Spleen (tissue), 11 donors: ENCODE data around the gene NAGS. TPM values are rescaled to one million over a fixed set of nuclear protein-coding genes. Genes with fewer than 3 reads are reported as not detected.
A peak's percentile ranks its signal among the peaks of the same experiment; 100 is the strongest.

ENCODE experiments used
- DNase-seq: peaks from one replicate; pipeline ENCODE4 v3.0.0-alpha.2; 2020
- H3K27ac ChIP-seq, 8 donors: fragments of 200-600 bp; sonication (generic) in 7 of 8; 1 replicate in 4 of 8; 2 replicates in 4 of 8; pipeline versions ENCODE4 v1.5.0 to v1.8.0; 2016 to 2021; ENCODE audit warnings: inconsistent platforms in 4 of 8, mild to moderate bottlenecking in 4 of 8, moderate library complexity in 1 of 8
- H3K27me3 ChIP-seq, 7 donors: fragments of 200-600 bp; sonication (generic) in 6 of 7; replicated peaks in 1 of 7; 1 replicate in 4 of 7; 2 replicates in 3 of 7; pipeline versions ENCODE4 v1.5.0 to v1.8.0; 2016 to 2021; ENCODE audit warnings: inconsistent platforms in 3 of 7, mild to moderate bottlenecking in 1 of 7
- H3K36me3 ChIP-seq, 6 donors: fragments of 200-600 bp; sonication (generic) in 5 of 6; 1 replicate in 4 of 6; 2 replicates in 2 of 6; pipeline versions ENCODE4 v1.5.0 to v1.8.0; 2016 to 2021; ENCODE audit warnings: inconsistent platforms in 2 of 6
- H3K4me1 ChIP-seq, 6 donors: fragments of 200-600 bp; sonication (generic) in 5 of 6; 1 replicate in 3 of 6; 2 replicates in 3 of 6; pipeline versions ENCODE4 v1.5.0 to v1.8.0; 2016 to 2021; ENCODE audit warnings: inconsistent platforms in 3 of 6
- H3K4me3 ChIP-seq, 8 donors: fragments of 200-600 bp; sonication (generic) in 7 of 8; 1 replicate in 4 of 8; 2 replicates in 4 of 8; pipeline versions ENCODE4 v1.5.0 to v1.8.0; 2016 to 2021; ENCODE audit warnings: inconsistent platforms in 4 of 8, mild to moderate bottlenecking in 4 of 8, moderate library complexity in 2 of 8
- H3K9me3 ChIP-seq, 8 donors: fragments of 200-600 bp; sonication (generic) in 7 of 8; 1 replicate in 4 of 8; 2 replicates in 4 of 8; pipeline versions ENCODE4 v1.5.0 to v1.8.0; 2016 to 2021; ENCODE audit warnings: inconsistent platforms in 4 of 8
- CTCF ChIP-seq, 11 experiments: fragments of 200-600 bp in 7 of 11; fragments of 450-650 bp in 4 of 11; sonication (generic) in 4 of 11; IDR thresholded peaks in 8 of 11; conservative IDR thresholded peaks in 3 of 11; 1 replicate in 7 of 11; 2 replicates in 4 of 11; pipeline versions ENCODE4 v1.4.0 to v1.8.0; 2016 to 2021; ENCODE audit warnings: antibody characterized with exemption in 11 of 11, inconsistent platforms in 4 of 11, mild to moderate bottlenecking in 1 of 11
- POLR2A ChIP-seq, 3 donors: fragments of 450-650 bp; IDR thresholded peaks; one replicate each; pipeline ENCODE4 v1.5.1; 2017; ENCODE audit warnings: antibody characterized with exemption in 3 of 3, mild to moderate bottlenecking in 1 of 3
- POLR2AphosphoS5 ChIP-seq, 3 donors: sonication (generic); formaldehyde crosslinking; IDR thresholded peaks; one replicate each; pipeline ENCODE4 v1.5.1; 2017; ENCODE audit warnings: antibody characterized with exemption in 3 of 3
- WGBS, 5 donors: extraction: QIAGEN DNeasy Blood & Tissue Kit in 3 of 5; methylation state at CpG; one replicate each; pipeline versions ENCODE4 v1.1.5 to v1.1.7; 2013 to 2018; 5-methylcytosine and 5-hydroxymethylcytosine counted together
- intact Hi-C: fragments of 100-400 bp; cut with DNase I; formaldehyde crosslinking; loops from one replicate; pipeline ENCODE4 v1.15.0; 2023; ENCODE audit warnings: low total_unique reads
- polyA plus RNA-seq, 3 donors: library from polyadenylated mRNA; stranded (reverse); fragments of 200-250 nt; gene quantifications; one replicate each; pipeline ENCODE4 v1.2.1, GENCODE V29; 2013
- total RNA-seq, 7 donors: library from RNA; depleted of rRNA in 3 of 7; stranded (reverse); fragments of >200 nt in 3 of 7; fragmentation: NEBNext Ultra II Directional in 4 of 7; extraction: Animal tissue kit (Norgen Biotek cat#: 25700) in 4 of 7; gene quantifications; one replicate each; pipeline versions ENCODE4 v1.1.0 to v1.2.1, GENCODE V29; 2016 to 2021
- donor health status: healthy with polysubstance abuse.
- donor health status: DM: no; HTN: no; CAD: no; lungs with moderate emphysema.
- donor health status: DM: no; HTN: no; CAD: no.
- donor health status: Bipolar disorder and iron deficiency.
- donor health status: healthy.
- donor health status: DM: no; HTN: no; CAD: no.
- donor health status: DM: yes; HTN: yes; CAD: no.

The NAGS gene
- total and polyA plus RNA-seq, 10 donors: 0.39 to 1.8 (median 0.91) TPM

GRCh38 chr17:44022246-44022645 is 17.8 kb downstream of the NAGS start:
- H3K4me1 ChIP-seq: no peaks in the 10 kb centered on the region
- H3K9me3 ChIP-seq: no peaks in the 10 kb centered on the region
- H3K36me3 ChIP-seq: peaks cover 0 to 49% (median 8%) of the 10 kb centered on the region in 6 donors
- TF ChIP-seq POLR2AphosphoS5 (IDR thresholded peaks at IDR 0.05): no peak
- no peak for TF ChIP-seq POLR2A (IDR thresholded peaks at IDR 0.05)
- no peak for TF ChIP-seq CTCF (IDR thresholded peaks at IDR 0.05 in 8 of 11, conservative IDR thresholded peaks at IDR 0.05 in 3 of 11)
- H3K27me3 ChIP-seq: no peaks in the 10 kb centered on the region
- 86 to 94% (median 90%) methylated on average over 2 of the region's 2 CpGs for WGBS, 5 donors
- intact Hi-C loops: no loop called here
- no peak overlapping the region for H3K27ac ChIP-seq
- DNase-seq: no peak
- no peak overlapping the region for H3K4me3 ChIP-seq

- 88 to 95% (median 92%) methylated on average over 16 to 22 of the region's 22 CpGs for WGBS, 5 donors
- Histone ChIP-seq H3K36me3 (peaks cover 0 to 62% (median 8%) of the 10 kb centered on the region in 6 donors), H3K4me1 (no peaks in the 10 kb centered on the region), H3K27me3 (no peaks in the 10 kb centered on the region), H3K9me3 (no peaks in the 10 kb centered on the region), H3K27ac (no peak overlapping the region), H3K4me3 (no peak overlapping the region)
- DNase-seq: no peak
- peak in 2 of 3 donors; percentile 22 to 67 for TF ChIP-seq POLR2AphosphoS5 (IDR thresholded peaks at IDR 0.05)
- TF ChIP-seq POLR2A (IDR thresholded peaks at IDR 0.05): no peak
- TF ChIP-seq CTCF (IDR thresholded peaks at IDR 0.05 in 8 of 11, conservative IDR thresholded peaks at IDR 0.05 in 3 of 11): no peak
- intact Hi-C loops: no loop called here
Observed at GRCh38 chr17:44023545-44024270, 19.3 kb downstream of the NAGS start.

- H3K36me3 ChIP-seq: peaks cover 0 to 67% (median 8%) of the 10 kb centered on the region in 6 donors
- H3K27me3 ChIP-seq: no peaks in the 10 kb centered on the region
- intact Hi-C loops: no loop called here
- no peaks in the 10 kb centered on the region for H3K4me1 ChIP-seq
- TF ChIP-seq POLR2A (IDR thresholded peaks at IDR 0.05): no peak
- no peak for TF ChIP-seq POLR2AphosphoS5 (IDR thresholded peaks at IDR 0.05)
- no peak for TF ChIP-seq CTCF (IDR thresholded peaks at IDR 0.05 in 8 of 11, conservative IDR thresholded peaks at IDR 0.05 in 3 of 11)
- no peak overlapping the region for H3K4me3 ChIP-seq
- WGBS, 5 donors: 81 to 100% (median 89%) methylated on average over 4 to 6 of the region's 6 CpGs
- no peak overlapping the region for H3K27ac ChIP-seq
- DNase-seq: no peak
- H3K9me3 ChIP-seq: no peaks in the 10 kb centered on the region
Observed at GRCh38 chr17:44024271-44024663, 19.8 kb downstream of the NAGS start.

- H3K27me3 ChIP-seq: no peaks in the 10 kb centered on the region
- peaks cover 0 to 70% (median 8%) of the 10 kb centered on the region in 6 donors for H3K36me3 ChIP-seq
- DNase-seq: no peak
- no peaks in the 10 kb centered on the region for H3K9me3 ChIP-seq
- WGBS, 5 donors: 85 to 96% (median 91%) methylated on average over 4 of the region's 4 CpGs
- TF ChIP-seq POLR2A (IDR thresholded peaks at IDR 0.05): no peak
- no peak for TF ChIP-seq POLR2AphosphoS5 (IDR thresholded peaks at IDR 0.05)
- TF ChIP-seq CTCF (IDR thresholded peaks at IDR 0.05 in 8 of 11, conservative IDR thresholded peaks at IDR 0.05 in 3 of 11): no peak
- no peaks in the 10 kb centered on the region for H3K4me1 ChIP-seq
- intact Hi-C loops: no loop called here
- no peak overlapping the region for H3K27ac ChIP-seq
- no peak overlapping the region for H3K4me3 ChIP-seq
Observed at GRCh38 chr17:44024853-44025252, 20.4 kb downstream of the NAGS start.
